Stimulated activated CD8-positive, alpha-beta memory T cell treated with anti-CD3 and anti-CD28 coated beads, Interleukin-15, amount 100 ng/mL, for 48 hours (primary cell): ENCODE measurements around the gene NKX2-2.

Experiments used
- DNase-seq, 2 donors: peaks; one replicate each; pipeline ENCODE4 v3.0.0-alpha.2; 2020; ENCODE audit warnings: low read depth in 2 of 2

NKX2-2 gene

GRCh38 chr20:21521596-21522480, 8.0 kb upstream of the NKX2-2 start:
- no peak for DNase-seq

GRCh38 chr20:21520702-21521595, 7.1 kb upstream of the NKX2-2 start:
- no peak for DNase-seq

GRCh38 chr20:21519136-21519584, 5.3 kb upstream of the NKX2-2 start:
- DNase-seq, result no peak

GRCh38 chr20:21518292-21518991, 4.6 kb upstream of the NKX2-2 start:
- DNase-seq, result no peak

- no peak for DNase-seq
Observed at GRCh38 chr20:21517566-21518277, 3.9 kb upstream of the NKX2-2 start.

- no peak for DNase-seq
Observed at GRCh38 chr20:21516861-21517565, 3.1 kb upstream of the NKX2-2 start.

- no peak for DNase-seq
Observed at GRCh38 chr20:21516180-21516567, 2.3 kb upstream of the NKX2-2 start.

- DNase-seq, result no peak
Observed at GRCh38 chr20:21515300-21516179, 1.7 kb upstream of the NKX2-2 start.

GRCh38 chr20:21514553-21515251, 838 bp upstream of the NKX2-2 start:
- DNase-seq, result no peak

GRCh38 chr20:21513181-21513663, 642 bp downstream of the NKX2-2 start:
- DNase-seq, result no peak

GRCh38 chr20:21512634-21513180, 1.2 kb downstream of the NKX2-2 start:
- DNase-seq, result no peak

GRCh38 chr20:21511850-21512633, 1.8 kb downstream of the NKX2-2 start:
- DNase-seq, result no peak

GRCh38 chr20:21511485-21511849, 2.4 kb downstream of the NKX2-2 start:
- no peak for DNase-seq

GRCh38 chr20:21510414-21511384, 3.2 kb downstream of the NKX2-2 start:
- DNase-seq, result no peak

- no peak for DNase-seq
Observed at GRCh38 chr20:21509597-21510371, 4.1 kb downstream of the NKX2-2 start.

GRCh38 chr20:21509079-21509596, 4.7 kb downstream of the NKX2-2 start:
- no peak for DNase-seq
